Measurements from ENCODE around the gene PCDH9.

GRCh38 chr13:66915596-66916185, 314.4 kb downstream of the PCDH9 start:
- TF ChIP-seq CTCF (IDR thresholded peaks at IDR 0.05; ENCODE audit: low read depth, low read length) (no peak), EZH2phosphoT487 (IDR thresholded peaks at IDR 0.05; ENCODE audit: low read depth) (no peak)

Measured in OCI-LY3 (cell line).